Measurements from ENCODE around the gene SULT1C3. TPM values are rescaled to one million over a fixed set of nuclear protein-coding genes. Genes with fewer than 3 reads are reported as not detected.

SULT1C3 gene
- total and polyA plus RNA-seq, 5 donors from 2014 or later = not detected

GRCh38 chr2:108217211-108217610, 22.6 kb upstream of the SULT1C3 start:
- peaks cover 5% of the 10 kb centered on the region for H3K27me3 Mint-ChIP-seq
- Histone ChIP-seq H3K4me1 (ENCODE audit: control insufficient read depth, insufficient read depth, low read length, poor library complexity, severe bottlenecking) (no peaks in the 10 kb centered on the region), H3K4me3 (ENCODE audit: low read depth, low read length) (no peak overlapping the region), H3K36me3 (ENCODE audit: control insufficient read depth, insufficient read depth, low read length) (no peaks in the 10 kb centered on the region), H3K27ac (ENCODE audit: insufficient read depth, low read length, poor library complexity, severe bottlenecking) (no peak overlapping the region), H3K27me3 (ENCODE audit: control insufficient read depth, insufficient read depth, low read length) (peaks cover 6% of the 10 kb centered on the region), H3K9me3 (ENCODE audit: control insufficient read depth in 2 of 2, low read length in 2 of 2) (no peaks in the 10 kb centered on the region)
- no peak overlapping the region for H3K4me3 Mint-ChIP-seq
- H3K36me3 Mint-ChIP-seq = no peaks in the 10 kb centered on the region
- DNase-seq (no peak), ATAC-seq (ENCODE audit: low read depth in 2 of 2) (no peak)
- no peaks in the 10 kb centered on the region for H3K4me1 Mint-ChIP-seq
- no peak overlapping the region for H3K27ac Mint-ChIP-seq
- peaks cover 0 to 3% (median 0%) of the 10 kb centered on the region in 7 donors for H3K9me3 Mint-ChIP-seq

DNA sequence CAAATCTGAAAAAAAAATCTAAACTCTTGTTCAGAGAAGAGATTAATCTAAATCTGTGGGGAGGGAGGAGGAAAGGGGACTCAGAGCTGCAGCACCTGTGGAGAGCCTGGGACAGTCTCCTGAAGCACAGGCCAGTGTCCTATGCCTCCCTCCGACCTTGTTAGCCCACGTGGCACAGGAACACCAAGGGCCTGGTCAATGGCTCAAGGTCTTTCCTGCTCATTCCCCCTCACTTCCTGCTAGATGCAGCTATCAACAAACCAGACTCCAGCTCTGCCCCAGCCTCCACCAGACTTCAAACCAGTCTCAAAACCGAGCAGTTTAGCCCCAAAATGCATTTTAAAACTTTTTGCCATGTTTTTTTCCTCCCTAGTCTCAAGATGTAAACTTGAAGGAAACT, 20.1 kb upstream of the SULT1C3 start:
- H3K9me3 Mint-ChIP-seq = peaks cover 0 to 11% (median 3%) of the 10 kb centered on the region in 7 donors
- no peak overlapping the region for H3K4me3 Mint-ChIP-seq
- ATAC-seq (ENCODE audit: low read depth in 2 of 2) (no peak), DNase-seq (no peak)
- H3K36me3 Mint-ChIP-seq = no peaks in the 10 kb centered on the region
- no peak overlapping the region for H3K4me3 ChIP-seq (ENCODE audit: low read depth, low read length)
- H3K27me3 Mint-ChIP-seq = peaks cover 12% of the 10 kb centered on the region
- no peaks in the 10 kb centered on the region for H3K4me1 Mint-ChIP-seq
- H3K36me3 ChIP-seq (ENCODE audit: control insufficient read depth, insufficient read depth, low read length) = no peaks in the 10 kb centered on the region
- H3K27ac ChIP-seq (ENCODE audit: insufficient read depth, low read length, poor library complexity, severe bottlenecking) = no peak overlapping the region
- H3K27me3 ChIP-seq (ENCODE audit: control insufficient read depth, insufficient read depth, low read length) = peaks cover 6% of the 10 kb centered on the region
- peaks cover 3 to 8% of the 10 kb centered on the region in 2 experiments for H3K9me3 ChIP-seq (ENCODE audit: control insufficient read depth in 2 of 2, low read length in 2 of 2)
- H3K4me1 ChIP-seq (ENCODE audit: control insufficient read depth, insufficient read depth, low read length, poor library complexity, severe bottlenecking) = no peaks in the 10 kb centered on the region
- H3K27ac Mint-ChIP-seq = no peak overlapping the region

DNA sequence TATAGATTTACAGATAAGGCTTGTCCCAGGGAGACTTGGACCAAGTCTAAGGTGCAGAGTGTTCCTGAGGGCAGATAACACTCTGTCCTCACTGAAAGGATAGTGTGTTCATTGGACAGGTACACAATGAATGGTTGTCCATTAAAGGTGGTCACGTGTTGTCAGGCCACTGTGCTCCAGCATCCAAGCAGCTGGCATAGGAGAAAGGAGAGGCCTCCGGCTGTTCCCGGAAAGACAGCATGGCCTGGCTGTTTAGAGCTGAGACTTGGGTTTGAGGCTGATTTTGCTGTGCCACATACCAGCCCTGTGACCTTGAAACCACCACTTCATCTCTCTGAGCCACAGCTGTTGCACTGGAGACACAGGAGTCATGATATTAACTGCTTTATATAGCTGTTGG, 19.6 kb upstream of the SULT1C3 start:
- Histone ChIP-seq H3K4me1 (ENCODE audit: control insufficient read depth, insufficient read depth, low read length, poor library complexity, severe bottlenecking) (no peaks in the 10 kb centered on the region), H3K27ac (ENCODE audit: insufficient read depth, low read length, poor library complexity, severe bottlenecking) (no peak overlapping the region), H3K4me3 (ENCODE audit: low read depth, low read length) (no peak overlapping the region), H3K27me3 (ENCODE audit: control insufficient read depth, insufficient read depth, low read length) (peaks cover 6% of the 10 kb centered on the region), H3K36me3 (ENCODE audit: control insufficient read depth, insufficient read depth, low read length) (no peaks in the 10 kb centered on the region), H3K9me3 (ENCODE audit: control insufficient read depth in 2 of 2, low read length in 2 of 2) (peaks cover 3 to 8% of the 10 kb centered on the region in 2 experiments)
- Mint-ChIP-seq H3K27ac (no peak overlapping the region), H3K27me3 (peaks cover 12% of the 10 kb centered on the region), H3K36me3 (no peaks in the 10 kb centered on the region), H3K4me1 (no peaks in the 10 kb centered on the region), H3K9me3 (peaks cover 0 to 11% (median 3%) of the 10 kb centered on the region in 7 donors), H3K4me3 (no peak overlapping the region)
- ATAC-seq (ENCODE audit: low read depth in 2 of 2) (no peak), DNase-seq (no peak)

- ATAC-seq (ENCODE audit: low read depth in 2 of 2) (no peak), DNase-seq (no peak)
- H3K27me3 Mint-ChIP-seq = peaks cover 12% of the 10 kb centered on the region
- H3K4me1 Mint-ChIP-seq = no peaks in the 10 kb centered on the region
- no peaks in the 10 kb centered on the region for H3K36me3 Mint-ChIP-seq
- no peaks in the 10 kb centered on the region for H3K4me1 ChIP-seq (ENCODE audit: control insufficient read depth, insufficient read depth, low read length, poor library complexity, severe bottlenecking)
- peaks cover 6% of the 10 kb centered on the region for H3K27me3 ChIP-seq (ENCODE audit: control insufficient read depth, insufficient read depth, low read length)
- no peak overlapping the region for H3K27ac Mint-ChIP-seq
- H3K36me3 ChIP-seq (ENCODE audit: control insufficient read depth, insufficient read depth, low read length) = no peaks in the 10 kb centered on the region
- no peak overlapping the region for H3K27ac ChIP-seq (ENCODE audit: insufficient read depth, low read length, poor library complexity, severe bottlenecking)
- H3K4me3 ChIP-seq (ENCODE audit: low read depth, low read length) = no peak overlapping the region
- no peak overlapping the region for H3K4me3 Mint-ChIP-seq
- peaks cover 0 to 11% (median 4%) of the 10 kb centered on the region in 7 donors for H3K9me3 Mint-ChIP-seq
- peaks cover 3 to 8% of the 10 kb centered on the region in 2 experiments for H3K9me3 ChIP-seq (ENCODE audit: control insufficient read depth in 2 of 2, low read length in 2 of 2)
These were observed 18.7 kb upstream of the SULT1C3 start for GRCh38 chr2:108220942-108221541.

- peaks cover 0 to 11% (median 6%) of the 10 kb centered on the region in 7 donors for H3K9me3 Mint-ChIP-seq
- no peak overlapping the region for H3K27ac ChIP-seq (ENCODE audit: insufficient read depth, low read length, poor library complexity, severe bottlenecking)
- H3K36me3 Mint-ChIP-seq = no peaks in the 10 kb centered on the region
- no peak overlapping the region for H3K4me3 Mint-ChIP-seq
- peaks cover 3 to 8% of the 10 kb centered on the region in 2 experiments for H3K9me3 ChIP-seq (ENCODE audit: control insufficient read depth in 2 of 2, low read length in 2 of 2)
- H3K27ac Mint-ChIP-seq = no peak overlapping the region
- no peaks in the 10 kb centered on the region for H3K4me1 Mint-ChIP-seq
- no peak for DNase-seq
- H3K4me1 ChIP-seq (ENCODE audit: control insufficient read depth, insufficient read depth, low read length, poor library complexity, severe bottlenecking) = no peaks in the 10 kb centered on the region
- H3K27me3 ChIP-seq (ENCODE audit: control insufficient read depth, insufficient read depth, low read length) = peaks cover 2% of the 10 kb centered on the region
- ATAC-seq (ENCODE audit: low read depth in 2 of 2) = no peak
- H3K27me3 Mint-ChIP-seq = peaks cover 12% of the 10 kb centered on the region
- H3K4me3 ChIP-seq (ENCODE audit: low read depth, low read length) = no peak overlapping the region
- H3K36me3 ChIP-seq (ENCODE audit: control insufficient read depth, insufficient read depth, low read length) = no peaks in the 10 kb centered on the region
These were observed 17.5 kb upstream of the SULT1C3 start for GRCh38 chr2:108222261-108222660.

- DNase-seq (no peak), ATAC-seq (ENCODE audit: low read depth in 2 of 2) (no peak)
- H3K4me3 Mint-ChIP-seq = no peak overlapping the region
- no peaks in the 10 kb centered on the region for H3K4me1 ChIP-seq (ENCODE audit: control insufficient read depth, insufficient read depth, low read length, poor library complexity, severe bottlenecking)
- H3K4me3 ChIP-seq (ENCODE audit: low read depth, low read length) = no peak overlapping the region
- H3K36me3 ChIP-seq (ENCODE audit: control insufficient read depth, insufficient read depth, low read length) = no peaks in the 10 kb centered on the region
- no peaks in the 10 kb centered on the region for H3K36me3 Mint-ChIP-seq
- peaks cover 12% of the 10 kb centered on the region for H3K27me3 Mint-ChIP-seq
- H3K9me3 Mint-ChIP-seq = peaks cover 0 to 11% (median 6%) of the 10 kb centered on the region in 7 donors
- no peak overlapping the region for H3K27ac Mint-ChIP-seq
- no peaks in the 10 kb centered on the region for H3K27me3 ChIP-seq (ENCODE audit: control insufficient read depth, insufficient read depth, low read length)
- H3K27ac ChIP-seq (ENCODE audit: insufficient read depth, low read length, poor library complexity, severe bottlenecking) = no peak overlapping the region
- peaks cover 3 to 8% of the 10 kb centered on the region in 2 experiments for H3K9me3 ChIP-seq (ENCODE audit: control insufficient read depth in 2 of 2, low read length in 2 of 2)
- H3K4me1 Mint-ChIP-seq = no peaks in the 10 kb centered on the region
These were observed 16.2 kb upstream of the SULT1C3 start for GRCh38 chr2:108223573-108223972.

DNA sequence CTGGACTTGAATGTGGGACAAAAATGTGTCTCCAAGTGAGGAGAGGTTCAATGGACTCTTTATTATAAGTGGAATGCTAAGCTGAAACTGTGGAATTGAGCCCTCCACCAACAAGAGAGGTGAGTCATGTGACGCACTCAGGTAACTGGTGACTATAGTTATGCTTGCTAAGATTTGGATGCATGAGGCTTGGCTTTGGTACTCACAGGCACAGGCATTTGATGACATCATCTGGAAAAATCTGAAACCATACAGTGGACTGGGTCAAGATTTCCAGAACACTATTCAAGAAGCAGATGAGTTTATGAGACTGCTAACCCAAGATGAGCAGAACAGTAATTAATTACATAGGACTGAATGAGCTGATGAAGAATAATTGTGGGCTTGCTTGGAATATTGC, 15.7 kb upstream of the SULT1C3 start:
- ATAC-seq (ENCODE audit: low read depth in 2 of 2) (no peak), DNase-seq (no peak)
- H3K4me1 ChIP-seq (ENCODE audit: control insufficient read depth, insufficient read depth, low read length, poor library complexity, severe bottlenecking) = no peaks in the 10 kb centered on the region
- no peaks in the 10 kb centered on the region for H3K27me3 ChIP-seq (ENCODE audit: control insufficient read depth, insufficient read depth, low read length)
- H3K27ac ChIP-seq (ENCODE audit: insufficient read depth, low read length, poor library complexity, severe bottlenecking) = no peak overlapping the region
- H3K27me3 Mint-ChIP-seq = peaks cover 12% of the 10 kb centered on the region
- H3K36me3 ChIP-seq (ENCODE audit: control insufficient read depth, insufficient read depth, low read length) = no peaks in the 10 kb centered on the region
- H3K9me3 Mint-ChIP-seq = peaks cover 0 to 11% (median 6%) of the 10 kb centered on the region in 7 donors
- H3K36me3 Mint-ChIP-seq = no peaks in the 10 kb centered on the region
- no peak overlapping the region for H3K4me3 Mint-ChIP-seq
- no peak overlapping the region for H3K27ac Mint-ChIP-seq
- no peak overlapping the region for H3K4me3 ChIP-seq (ENCODE audit: low read depth, low read length)
- no peaks in the 10 kb centered on the region for H3K4me1 Mint-ChIP-seq
- H3K9me3 ChIP-seq (ENCODE audit: control insufficient read depth in 2 of 2, low read length in 2 of 2) = peaks cover 3 to 8% of the 10 kb centered on the region in 2 experiments

- no peaks in the 10 kb centered on the region for H3K4me1 ChIP-seq (ENCODE audit: control insufficient read depth, insufficient read depth, low read length, poor library complexity, severe bottlenecking)
- no peak for ATAC-seq (ENCODE audit: low read depth in 2 of 2)
- no peak for DNase-seq
- H3K36me3 ChIP-seq (ENCODE audit: control insufficient read depth, insufficient read depth, low read length) = no peaks in the 10 kb centered on the region
- Mint-ChIP-seq H3K9me3 (peaks cover 0 to 11% (median 6%) of the 10 kb centered on the region in 7 donors), H3K27ac (no peak overlapping the region), H3K27me3 (peaks cover 21% of the 10 kb centered on the region), H3K4me3 (no peak overlapping the region), H3K36me3 (no peaks in the 10 kb centered on the region), H3K4me1 (no peaks in the 10 kb centered on the region)
- H3K27me3 ChIP-seq (ENCODE audit: control insufficient read depth, insufficient read depth, low read length) = no peaks in the 10 kb centered on the region
- H3K4me3 ChIP-seq (ENCODE audit: low read depth, low read length) = no peak overlapping the region
- peaks cover 3 to 8% of the 10 kb centered on the region in 2 experiments for H3K9me3 ChIP-seq (ENCODE audit: control insufficient read depth in 2 of 2, low read length in 2 of 2)
- H3K27ac ChIP-seq (ENCODE audit: insufficient read depth, low read length, poor library complexity, severe bottlenecking) = no peak overlapping the region
These were observed 13.2 kb upstream of the SULT1C3 start for GRCh38 chr2:108226564-108226963.
